Ascending aorta (tissue), 2 donors: ENCODE measurements around the gene FRG2C. TPM values are rescaled to one million over a fixed set of nuclear protein-coding genes. Genes with fewer than 3 reads are reported as not detected.

Experiments
- DNase-seq, 2 donors: peaks; one replicate each; pipeline ENCODE4 v3.0.0-alpha.2; 2019; ENCODE audit warnings: low spot score in 2 of 2
- H3K27ac ChIP-seq, 2 donors: fragments of 200-600 bp; sonication (generic); one replicate each; pipeline ENCODE4 v1.5.1; 2016 to 2017; ENCODE audit warnings: mild to moderate bottlenecking in 1 of 2
- H3K27me3 ChIP-seq: fragments of 200-600 bp; sonication (generic); one replicate; pipeline ENCODE4 v1.5.1; 2017
- H3K36me3 ChIP-seq, 2 donors: fragments of 200-600 bp; sonication (generic); one replicate each; pipeline ENCODE4 v1.5.1; 2016
- H3K4me1 ChIP-seq, 2 donors: fragments of 200-600 bp; sonication (generic); one replicate each; pipeline ENCODE4 v1.5.1; 2016 to 2017; ENCODE audit warnings: mild to moderate bottlenecking in 1 of 2
- H3K4me3 ChIP-seq, 2 donors: fragments of 200-600 bp; sonication (generic); one replicate each; pipeline ENCODE4 v1.5.1; 2016 to 2017; ENCODE audit warnings: mild to moderate bottlenecking in 1 of 2
- H3K9me3 ChIP-seq, 2 donors: fragments of 200-600 bp; sonication (generic); one replicate each; pipeline ENCODE4 v1.5.1; 2016
- intact Hi-C: fragments of 100-400 bp; cut with DNase I; formaldehyde crosslinking; loops from one replicate; pipeline ENCODE4 v1.15.1; 2023
- total RNA-seq: library from RNA; depleted of rRNA; stranded (reverse); fragments of >200 nt; gene quantifications from one replicate; pipeline ENCODE4 v1.1.0, GENCODE V29; 2016
- TF ChIP-seq, protein P1 (sequence below), 3 experiments: fragments of 200-600 bp in 2 of 3; fragments of 450-650 bp in 1 of 3; sonication (generic) in 2 of 3; IDR thresholded peaks; one replicate each; pipeline ENCODE4 v1.5.1; 2016 to 2019; ENCODE audit warnings: antibody characterized with exemption in 3 of 3, mild to moderate bottlenecking in 1 of 3, moderate library complexity in 1 of 3

The FRG2C gene
- total RNA-seq, 1 donor from 2014 or later: not detected

DNA sequence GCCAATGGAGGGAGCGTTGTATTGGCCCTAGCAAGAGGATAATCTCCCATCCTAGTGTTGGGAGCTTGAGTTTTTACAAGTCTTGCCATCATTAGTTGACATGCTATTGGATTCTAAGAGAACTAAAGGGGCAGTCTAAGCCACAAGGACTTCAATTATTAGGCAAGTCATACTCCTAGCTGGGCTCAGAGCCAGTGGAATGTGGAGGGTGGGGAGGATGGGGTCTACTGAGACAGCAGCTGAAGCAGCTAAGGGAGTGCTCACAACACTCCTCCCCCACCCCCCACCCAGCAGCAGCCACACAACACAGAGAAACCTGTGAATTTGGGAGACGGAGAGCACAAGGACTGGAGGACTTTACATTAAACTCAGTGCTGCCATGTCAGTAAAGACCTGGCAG lies 27.9 kb downstream of the FRG2C start:
- Histone ChIP-seq H3K4me1 (no peaks in the 10 kb centered on the region), H3K4me3 (no peak overlapping the region), H3K27ac (no peak overlapping the region), H3K27me3 (no peaks in the 10 kb centered on the region), H3K9me3 (peaks cover 0 to 34% of the 10 kb centered on the region in 2 donors), H3K36me3 (no peaks in the 10 kb centered on the region)
- intact Hi-C loops: no loop called here
- TF ChIP-seq, protein P1, sequence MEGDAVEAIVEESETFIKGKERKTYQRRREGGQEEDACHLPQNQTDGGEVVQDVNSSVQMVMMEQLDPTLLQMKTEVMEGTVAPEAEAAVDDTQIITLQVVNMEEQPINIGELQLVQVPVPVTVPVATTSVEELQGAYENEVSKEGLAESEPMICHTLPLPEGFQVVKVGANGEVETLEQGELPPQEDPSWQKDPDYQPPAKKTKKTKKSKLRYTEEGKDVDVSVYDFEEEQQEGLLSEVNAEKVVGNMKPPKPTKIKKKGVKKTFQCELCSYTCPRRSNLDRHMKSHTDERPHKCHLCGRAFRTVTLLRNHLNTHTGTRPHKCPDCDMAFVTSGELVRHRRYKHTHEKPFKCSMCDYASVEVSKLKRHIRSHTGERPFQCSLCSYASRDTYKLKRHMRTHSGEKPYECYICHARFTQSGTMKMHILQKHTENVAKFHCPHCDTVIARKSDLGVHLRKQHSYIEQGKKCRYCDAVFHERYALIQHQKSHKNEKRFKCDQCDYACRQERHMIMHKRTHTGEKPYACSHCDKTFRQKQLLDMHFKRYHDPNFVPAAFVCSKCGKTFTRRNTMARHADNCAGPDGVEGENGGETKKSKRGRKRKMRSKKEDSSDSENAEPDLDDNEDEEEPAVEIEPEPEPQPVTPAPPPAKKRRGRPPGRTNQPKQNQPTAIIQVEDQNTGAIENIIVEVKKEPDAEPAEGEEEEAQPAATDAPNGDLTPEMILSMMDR (IDR thresholded peaks at IDR 0.05): no peak
- DNase-seq: no peak

Other genes starting within 250 kb of the FRG2C start
- 4.4 TPM for gene ZNF717, start 121.2 kb downstream of the FRG2C start, total RNA-seq